K562 (cell line): ENCODE results near the gene CHMP4B. TPM values are rescaled to one million over a fixed set of nuclear protein-coding genes. Genes with fewer than 3 reads are reported as not detected.

ENCODE experiments used
- BCOR ChIP-seq: fragments of 450-650 bp; IDR thresholded peaks from 2 replicates; pipeline ENCODE4 v1.6.1; 2016
- CC2D1A ChIP-seq: fragments of 450-650 bp; IDR thresholded peaks from 2 replicates; pipeline ENCODE4 v1.6.1; 2017; ENCODE audit warnings: mild to moderate bottlenecking
- DLX4 ChIP-seq: fragments of 250-450 bp; sonication (Bioruptor Pico); IDR thresholded peaks from 2 replicates; pipeline ENCODE4 v1.6.1; 2021; ENCODE audit warnings: mild to moderate bottlenecking
- NR2C1 ChIP-seq, 2 experiments: fragments of 450-650 bp; IDR thresholded peaks; 2 replicates each; pipeline ENCODE4 v1.6.1; 2017; ENCODE audit warnings: mild to moderate bottlenecking in 2 of 2, antibody characterized with exemption in 1 of 2, inconsistent platforms in 1 of 2, missing compliant biosample characterization in 1 of 2, missing genetic modification characterization in 1 of 2
- RBM17 ChIP-seq: fragments of 200-400 bp; formaldehyde crosslinking; IDR thresholded peaks from 2 replicates; pipeline ENCODE4 v1.6.1; 2017; ENCODE audit warnings: low read depth, mild to moderate bottlenecking, low read length, borderline replicate concordance
- SMARCA4 ChIP-seq: fragments of 450-650 bp; IDR thresholded peaks from 2 replicates; pipeline ENCODE4 v1.6.1; 2016
- SNRNP70 ChIP-seq: fragments of 200-400 bp; formaldehyde crosslinking; optimal IDR thresholded peaks from 2 replicates; pipeline ENCODE3; 2017; ENCODE audit warnings: low read depth, low read length
- THAP12 ChIP-seq: fragments of 250-450 bp; sonication (Bioruptor Pico); IDR thresholded peaks from 2 replicates; pipeline ENCODE4 v1.9.0; 2021; ENCODE audit warnings: mild to moderate bottlenecking, inconsistent platforms
- TSC22D4 ChIP-seq: fragments of 450-650 bp; IDR thresholded peaks from 2 replicates; pipeline ENCODE4 v1.6.1; 2016; ENCODE audit warnings: missing genetic modification characterization, missing biosample characterization, control low read depth
- ZBTB40 ChIP-seq, 2 experiments: fragments of 450-650 bp in 1 of 2; sonication (generic) in 1 of 2; formaldehyde crosslinking in 1 of 2; IDR thresholded peaks; 2 replicates each; pipeline versions ENCODE4 v1.7.1 to v1.9.0; 2016 to 2022; ENCODE audit warnings: inconsistent platforms in 1 of 2, mild to moderate bottlenecking in 1 of 2, missing genetic modification reagents in 1 of 2
- ZHX1 ChIP-seq: fragments of 150-350 bp; conservative IDR thresholded peaks from 2 replicates; pipeline ENCODE4 v1.6.1; 2014; ENCODE audit warnings: low read length
- ZNF239 ChIP-seq: fragments of 250-450 bp; sonication (Bioruptor Pico); IDR thresholded peaks from 2 replicates; pipeline ENCODE4 v1.4.0; 2020; ENCODE audit warnings: mild to moderate bottlenecking
- ZNF444 ChIP-seq: fragments of 250-450 bp; sonication (Bioruptor Pico); IDR thresholded peaks from 2 replicates; pipeline ENCODE4 v1.4.0; 2020; ENCODE audit warnings: mild to moderate bottlenecking, moderate library complexity
- polyA plus RNA-seq, 8 experiments: library from polyadenylated mRNA; depleted of rRNA in 4 of 8; stranded (reverse) in 5 of 8; unstranded in 3 of 8; fragments of >200 nt; fragmentation: Nextera tagmentation in 2 of 8; fragmentation: Illumina TruSeq in 1 of 8; extraction: Ambion mirVana in 2 of 8; extraction: Trizol in 1 of 8; gene quantifications; 2 replicates each; pipeline versions ENCODE4 v1.2.1 to v1.2.3, GENCODE V29; 2011 to 2014; ENCODE audit warnings: inconsistent platforms in 1 of 8, missing spikeins in 1 of 8
- total RNA-seq, 7 experiments: library from RNA; depleted of rRNA in 6 of 7; stranded (reverse); fragments of >200 nt in 6 of 7; fragmentation: Illumina TruSeq in 2 of 7; extraction: Trizol in 2 of 7; gene quantifications; 2 replicates each; pipeline versions ENCODE4 v1.2.1 to v1.2.3, GENCODE V29; 2011 to 2021; ENCODE audit warnings: low replicate concordance in 1 of 7

CHMP4B gene
- total and polyA plus RNA-seq, 9 of the 15 experiments (the other 6 are each of a cell fraction or from before 2014, with no cell fraction given) = 1.8 to 64.7 (median 31.8) TPM

GRCh38 chr20:33812152-33812849, 1.2 kb downstream of the CHMP4B start (continued):
- TF ChIP-seq THAP12 (no peak), ZNF239 (CRISPR knock-in tag) (no peak), RBM17 (no peak), TSC22D4 (tag) (no peak), NR2C1 (IDR thresholded peaks at IDR 0.05) (0 out of 2 replicates have a peak, but pooled peaks have one; percentile 9), NR2C1 (tag; IDR thresholded peaks at IDR 0.05) (peak; percentile 45; the same call in 1 of the 2 replicates), ZHX1 (no peak), DLX4 (no peak), SNRNP70 (no peak), ZNF444 (no peak), ZBTB40 (IDR thresholded peaks at IDR 0.05) (no peak), ZBTB40 (CRISPR knock-in tag; IDR thresholded peaks at IDR 0.05) (no peak), SMARCA4 (peak; percentile 63), CC2D1A (no peak), BCOR (peak; percentile 59; the same call in 1 of the 2 replicates)
